Activated CD4-positive, alpha-beta T cell treated with anti-CD3 and anti-CD28 coated beads for 24 hours (primary cell): ENCODE data around the gene FBXW12.
"Not testable (repeated sequence)": the region's sequence is repeated elsewhere in the genome, so short reads cannot be mapped to it uniquely, and the experiment has no call there.

Experiments used
- DNase-seq, 2 donors: peaks; one replicate each; pipeline ENCODE4 v3.0.0-alpha.2; 2020; ENCODE audit warnings: low read depth in 2 of 2

Gene FBXW12

GRCh38 chr3:48372862-48373435 is 930 bp downstream of the FBXW12 start:
- no peak for DNase-seq

- no peak for DNase-seq
These were observed 15.6 kb downstream of the FBXW12 start for GRCh38 chr3:48387634-48388033.

- DNase-seq = no peak
These were observed 16.9 kb downstream of the FBXW12 start for GRCh38 chr3:48388966-48389365.

GRCh38 chr3:48394391-48394790 is 22.4 kb downstream of the FBXW12 start:
- no peak for DNase-seq

- no peak for DNase-seq
These were observed 23.7 kb downstream of the FBXW12 start for GRCh38 chr3:48395714-48396113.

GRCh38 chr3:48397767-48398681 is 26.0 kb downstream of the FBXW12 start:
- no peak for DNase-seq

GRCh38 chr3:48398701-48399386 is 26.8 kb downstream of the FBXW12 start:
- no peak for DNase-seq

- no peak for DNase-seq
These were observed 27.6 kb downstream of the FBXW12 start for GRCh38 chr3:48399387-48400172.

- peak; percentile 24 to 43 for DNase-seq
These were observed 28.9 kb downstream of the FBXW12 start for GRCh38 chr3:48400824-48401433.

GRCh38 chr3:48401434-48401901 is 29.4 kb downstream of the FBXW12 start:
- DNase-seq = not testable (repeated sequence)

GRCh38 chr3:48402281-48402732 is 30.3 kb downstream of the FBXW12 start:
- DNase-seq = no peak

- DNase-seq = no peak
These were observed 30.9 kb downstream of the FBXW12 start for GRCh38 chr3:48402907-48403306.

GRCh38 chr3:48403533-48404439 is 31.8 kb downstream of the FBXW12 start:
- DNase-seq = no peak

GRCh38 chr3:48404440-48405342 is 32.7 kb downstream of the FBXW12 start:
- no peak for DNase-seq

- DNase-seq = no peak
These were observed 33.4 kb downstream of the FBXW12 start for GRCh38 chr3:48405343-48405881.

GRCh38 chr3:48405971-48406370 is 34.0 kb downstream of the FBXW12 start:
- no peak for DNase-seq

- no peak for DNase-seq
These were observed 34.7 kb downstream of the FBXW12 start for GRCh38 chr3:48406443-48407431.
